Activated T-cell treated with anti-CD3 and anti-CD28 coated beads for 1 hour (primary cell): ENCODE measurements around the gene TBC1D25.

Source experiments
- DNase-seq: peaks from one replicate; pipeline ENCODE4 v3.0.0-alpha.2; 2020; ENCODE audit warnings: low read depth

Gene TBC1D25

GRCh38 chrX:48604701-48605100 lies 65.2 kb downstream of the TBC1D25 start:
- DNase-seq = no peak

DNA sequence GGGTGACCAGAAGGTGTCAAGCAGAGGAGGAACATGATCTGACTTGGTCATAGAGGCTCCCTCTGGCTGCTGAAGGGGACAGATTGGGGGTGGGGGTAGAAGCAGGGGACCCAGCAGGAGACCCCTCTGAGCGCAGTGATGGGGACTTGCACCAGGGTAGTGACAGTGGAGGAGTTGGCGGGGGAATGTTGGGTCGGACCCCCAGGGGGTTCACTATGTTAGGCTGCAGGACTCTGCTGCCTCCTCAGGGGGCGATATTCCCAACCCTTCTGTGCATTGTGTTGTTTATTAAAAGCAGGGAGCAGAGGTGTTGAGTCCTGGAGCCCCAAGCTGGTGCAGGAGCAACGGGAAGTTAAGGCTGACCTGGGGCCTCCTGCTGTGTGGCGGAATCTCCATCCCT lies 66.6 kb downstream of the TBC1D25 start:
- DNase-seq = no peak

DNA sequence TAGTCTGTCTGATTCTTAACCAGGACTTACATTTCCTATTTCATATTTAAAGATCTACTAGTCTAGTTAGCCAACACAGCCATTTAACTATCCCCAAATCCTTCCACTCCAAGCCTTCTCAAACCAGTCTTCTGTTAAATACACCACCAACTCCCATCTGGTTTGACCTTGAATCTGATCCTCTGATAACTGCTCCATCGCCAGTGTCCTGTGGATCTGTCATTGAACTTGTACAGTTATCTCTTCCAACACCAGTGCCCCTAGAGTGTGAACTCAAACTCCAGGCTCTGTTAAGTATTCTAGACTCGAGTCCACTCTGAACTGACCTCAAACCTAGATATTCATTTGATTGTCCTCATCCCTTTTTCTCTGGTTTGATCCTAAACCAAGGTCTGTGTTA lies 72.2 kb downstream of the TBC1D25 start:
- DNase-seq = no peak
